Activated CD8-positive, alpha-beta memory T cell treated with anti-CD3 and anti-CD28 coated beads for 24 hours (primary cell): ENCODE results near the gene SLC30A7.
"Not testable (repeated sequence)": the region's sequence is repeated elsewhere in the genome, so short reads cannot be mapped to it uniquely, and the experiment has no call there.

Source experiments
- DNase-seq: peaks from one replicate; pipeline ENCODE4 v3.0.0-alpha.2; 2020

The SLC30A7 gene

GRCh38 chr1:100892554-100892953 lies 3.3 kb upstream of the SLC30A7 start:
- DNase-seq, result no peak

DNA sequence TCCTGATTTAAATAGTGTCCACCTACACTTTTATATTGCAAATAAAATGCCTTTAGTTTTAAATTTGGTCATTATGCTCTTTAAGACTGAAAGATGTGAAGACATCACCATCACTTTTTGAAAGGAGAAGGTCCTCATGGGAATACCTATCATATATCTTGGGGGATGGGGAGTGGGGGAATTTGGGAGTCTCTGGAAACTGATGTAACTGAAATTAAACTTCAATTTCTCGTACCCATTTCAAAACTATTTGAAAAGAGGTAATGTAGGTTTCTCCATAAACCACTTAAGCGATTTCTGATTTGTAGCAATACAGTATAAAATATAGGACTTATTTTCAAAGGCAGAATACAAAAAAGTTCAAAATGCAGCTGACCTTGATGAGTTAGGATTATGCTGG lies 2.2 kb upstream of the SLC30A7 start:
- no peak for DNase-seq

DNA sequence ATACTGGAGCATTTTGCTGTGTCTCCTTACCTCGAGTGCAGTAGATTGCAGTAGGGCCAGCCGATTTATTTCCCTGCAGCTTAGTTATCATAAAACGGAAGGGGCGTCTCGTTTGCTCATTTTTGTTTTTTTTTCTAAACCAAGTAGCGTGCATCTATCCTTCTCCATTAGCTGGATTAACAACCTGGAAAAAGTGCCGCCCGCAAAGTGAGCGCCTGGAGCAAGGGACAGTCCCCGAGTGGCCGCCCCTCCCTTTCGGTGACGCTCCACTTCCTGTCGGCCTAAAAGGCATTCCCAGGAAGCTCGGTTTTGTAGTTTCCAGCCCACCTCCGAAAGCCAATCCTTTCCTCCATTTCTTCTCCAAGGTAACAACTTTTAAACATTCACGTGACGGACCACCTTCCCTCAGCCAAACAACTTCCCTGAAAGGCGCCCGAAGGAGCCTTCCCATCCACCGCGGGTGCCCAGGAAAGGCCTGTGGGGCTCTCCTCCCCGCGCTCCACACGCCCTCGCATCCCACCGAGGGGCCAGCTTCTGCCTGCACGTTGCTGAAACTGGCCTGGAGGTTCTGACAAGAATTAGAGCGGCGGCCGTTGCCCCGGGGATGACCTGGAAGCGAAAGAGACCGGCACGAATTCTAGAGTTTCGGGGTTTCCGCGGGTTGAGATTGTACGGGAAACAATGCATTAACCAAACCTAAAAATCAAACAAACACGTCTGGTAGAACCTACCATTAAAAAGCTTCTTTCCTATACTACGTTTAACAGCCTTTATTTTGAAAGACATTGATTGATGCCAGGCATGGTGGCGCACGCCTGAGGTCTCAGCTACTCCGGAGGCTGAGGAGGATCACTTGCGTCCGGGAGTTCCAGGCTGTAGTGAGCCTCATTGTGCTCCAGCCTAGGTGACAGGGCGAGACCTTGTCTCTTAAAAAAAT lies 1.0 kb upstream of the SLC30A7 start, which contains the start of gene EXTL2:
EXTL2 (minus strand) TSS at position 240 of the 937 bp plus-strand sequence. CDS start 6,085 bp downstream, outside the sequence.
- DNase-seq, result peak; percentile 82

DNA sequence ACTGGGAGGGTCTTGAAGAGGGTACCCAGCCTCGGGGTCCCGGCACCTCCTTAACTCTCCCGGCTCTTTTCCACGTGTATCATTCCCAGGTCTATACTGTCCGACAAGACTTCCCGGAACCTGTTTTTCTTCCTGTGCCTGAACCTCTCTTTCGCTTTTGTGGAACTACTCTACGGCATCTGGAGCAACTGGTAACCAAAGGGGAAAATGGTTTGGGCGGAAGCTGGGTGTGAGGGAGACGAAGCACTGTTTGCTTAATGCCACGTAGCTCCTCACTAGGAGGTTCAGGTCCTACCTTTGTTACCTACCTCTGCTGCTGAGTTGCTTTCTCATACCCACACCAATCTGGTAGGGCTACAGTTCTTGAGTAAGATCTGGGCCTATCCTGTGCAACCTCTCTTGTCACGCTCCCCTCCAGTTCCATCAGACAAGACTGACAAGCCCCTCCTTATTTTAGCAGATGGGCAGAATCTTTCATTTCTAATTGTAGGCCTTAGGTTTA lies 642 bp downstream of the SLC30A7 start:
- peak; percentile 77 for DNase-seq

- DNase-seq, result no peak
These were observed 6.5 kb downstream of the SLC30A7 start for GRCh38 chr1:100902365-100902764.

DNA sequence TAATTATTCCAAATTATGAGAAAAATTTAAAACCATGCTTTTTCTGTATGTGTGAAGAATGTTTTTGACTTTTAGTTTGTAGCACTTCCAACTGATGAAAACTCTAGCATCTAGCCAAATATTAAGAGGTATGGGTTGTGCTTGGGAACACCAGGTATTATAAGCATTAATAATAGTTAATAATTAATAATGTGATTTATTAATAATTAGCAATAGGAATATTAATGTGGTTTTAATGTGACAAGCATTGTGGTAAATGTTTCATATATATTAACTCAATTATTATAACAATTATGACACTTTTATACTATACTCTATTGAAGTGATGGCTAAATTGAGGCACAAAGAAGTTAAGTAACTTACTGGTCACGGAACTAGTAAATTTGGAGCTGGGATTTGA lies 7.9 kb downstream of the SLC30A7 start:
- no peak for DNase-seq

GRCh38 chr1:100904528-100904927 lies 8.6 kb downstream of the SLC30A7 start:
- DNase-seq, result no peak

- DNase-seq, result no peak
These were observed 9.3 kb downstream of the SLC30A7 start for GRCh38 chr1:100905181-100905580.

- no peak for DNase-seq
These were observed 12.0 kb downstream of the SLC30A7 start for GRCh38 chr1:100907887-100908286.

DNA sequence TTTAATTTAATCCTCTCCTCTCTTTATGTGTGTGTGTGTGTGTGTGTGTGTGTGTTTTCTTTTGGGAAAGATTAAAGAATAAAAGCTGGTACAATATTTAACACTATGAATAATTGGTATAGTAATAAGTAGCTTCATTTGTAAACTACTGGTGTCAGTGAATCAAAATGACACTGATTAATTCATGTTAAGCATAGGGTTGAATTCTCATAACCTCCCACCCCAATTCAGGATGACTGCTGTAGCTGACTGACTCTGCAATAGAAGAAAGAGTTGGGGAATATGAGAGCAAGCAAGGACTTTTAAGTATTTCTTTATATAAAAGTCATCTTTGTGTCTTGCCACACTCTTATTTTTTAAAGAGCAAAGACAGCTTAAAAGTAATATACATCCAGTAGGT lies 13.1 kb downstream of the SLC30A7 start:
- DNase-seq, result no peak

DNA sequence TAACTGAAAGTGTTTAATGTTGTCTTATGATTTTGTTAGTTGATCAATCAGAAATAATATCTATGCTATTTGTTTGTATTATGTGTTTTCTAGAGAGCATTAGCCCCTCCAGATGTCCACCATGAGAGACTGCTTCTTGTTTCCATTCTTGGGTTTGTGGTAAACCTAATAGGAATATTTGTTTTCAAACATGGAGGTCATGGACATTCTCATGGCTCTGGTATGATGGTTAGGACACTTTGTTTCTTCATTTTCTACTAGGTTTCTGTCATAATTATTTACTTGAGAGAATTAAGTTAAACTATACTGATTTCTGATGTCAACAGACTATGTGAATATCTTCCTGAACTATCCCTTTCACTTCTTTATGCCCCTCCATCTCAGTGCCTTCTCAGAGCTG lies 16.1 kb downstream of the SLC30A7 start:
- DNase-seq, result no peak

GRCh38 chr1:100921110-100921706 lies 25.3 kb downstream of the SLC30A7 start:
- DNase-seq, result no peak

GRCh38 chr1:100924212-100924611 lies 28.3 kb downstream of the SLC30A7 start:
- no peak for DNase-seq

- no peak for DNase-seq
These were observed 29.1 kb downstream of the SLC30A7 start for GRCh38 chr1:100924991-100925390.

GRCh38 chr1:100926240-100926639 lies 30.4 kb downstream of the SLC30A7 start:
- no peak for DNase-seq

DNA sequence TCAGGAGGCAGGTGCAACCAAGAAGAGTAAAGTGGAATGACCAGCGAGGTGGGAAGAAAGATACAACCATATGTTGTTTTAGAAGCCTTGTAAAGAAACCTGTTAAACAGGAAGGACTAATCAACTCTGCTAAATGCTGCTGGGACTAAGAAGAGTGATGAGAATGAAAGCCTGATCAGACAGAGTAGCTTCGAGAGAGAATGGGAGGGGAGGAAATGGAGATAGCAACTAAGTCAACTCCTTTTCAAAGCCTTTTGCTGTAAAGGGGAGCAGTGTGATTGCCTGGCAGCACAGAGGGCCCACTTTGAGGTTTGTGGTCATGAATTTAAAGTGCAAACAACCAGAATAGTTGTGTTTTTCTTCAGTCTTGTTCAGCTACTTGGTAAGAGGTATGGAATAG lies 31.4 kb downstream of the SLC30A7 start:
- no peak for DNase-seq

- DNase-seq, result no peak
These were observed 32.2 kb downstream of the SLC30A7 start for GRCh38 chr1:100928128-100928527.

- no peak for DNase-seq
These were observed 34.6 kb downstream of the SLC30A7 start for GRCh38 chr1:100930494-100930893.

DNA sequence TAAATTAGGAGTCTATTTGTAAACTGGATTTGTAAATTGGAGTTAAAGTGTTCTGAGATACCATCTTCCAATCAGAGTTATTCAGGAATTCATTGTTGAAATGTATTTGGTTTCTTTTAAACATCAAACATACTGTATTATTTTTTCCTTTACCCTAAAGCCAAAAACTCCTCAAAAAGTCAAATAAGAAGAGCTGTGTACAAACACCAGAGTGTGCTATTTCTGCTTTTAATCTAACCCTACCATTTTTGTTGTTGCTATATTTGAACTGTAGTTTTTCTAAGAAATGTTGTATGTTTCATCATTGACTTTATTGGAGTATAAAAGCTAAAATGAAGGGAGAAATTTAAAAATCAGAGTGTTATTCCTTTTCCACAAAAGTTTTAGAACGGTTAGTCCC lies 35.8 kb downstream of the SLC30A7 start:
- DNase-seq, result no peak

DNA sequence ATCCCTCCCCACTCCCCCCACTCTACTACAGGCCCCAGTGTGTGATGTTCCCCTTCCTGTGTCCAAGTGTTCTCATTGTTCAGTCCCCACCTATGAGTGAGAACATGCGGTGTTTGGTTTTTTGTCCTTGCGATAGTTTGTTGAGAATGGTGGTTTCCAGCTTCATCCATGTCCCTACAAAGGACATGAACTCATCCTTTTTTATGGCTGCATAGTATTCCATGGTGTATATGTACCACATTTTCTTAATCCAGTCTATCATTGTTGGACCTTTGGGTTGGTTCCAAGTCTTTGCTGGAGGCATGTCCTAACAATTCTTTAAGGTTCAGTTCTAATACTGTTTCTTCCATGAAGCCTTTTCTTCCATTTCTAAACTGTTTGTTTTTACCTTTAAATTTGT lies 37.7 kb downstream of the SLC30A7 start:
- DNase-seq, result not testable (repeated sequence)

GRCh38 chr1:100936194-100936967 lies 40.5 kb downstream of the SLC30A7 start:
- DNase-seq, result no peak

DNA sequence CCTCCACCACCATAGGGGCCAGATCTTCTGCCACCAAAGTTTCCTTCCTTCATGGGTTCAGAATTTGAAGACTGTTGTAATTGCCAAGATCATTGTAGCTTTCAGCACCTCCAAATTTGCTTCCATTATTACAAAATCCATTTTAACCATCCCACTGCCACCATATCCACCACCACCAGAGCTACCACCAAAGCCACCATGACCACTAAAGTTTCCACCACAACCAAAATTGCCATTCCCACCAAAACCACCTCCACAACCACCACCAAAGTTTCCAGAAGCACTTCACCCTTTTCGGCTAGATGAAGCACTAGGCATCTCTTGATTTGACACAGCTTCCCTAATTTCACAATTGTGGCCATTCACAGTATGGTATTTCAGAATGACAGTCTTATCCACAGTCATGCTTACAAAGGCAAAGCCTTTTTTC lies 45.2 kb downstream of the SLC30A7 start:
- DNase-seq, result peak; percentile 70

- no peak for DNase-seq
These were observed 45.8 kb downstream of the SLC30A7 start for GRCh38 chr1:100941580-100942216.
